C4-2B (cell line): ENCODE measurements around the gene ELN.
A peak's percentile ranks its signal among the peaks of the same experiment; 100 is the strongest.

Source experiments
- H3K27ac ChIP-seq: fragments of 450-650 bp; 2 replicates; pipeline ENCODE4 v1.5.1; 2017
- ZFX ChIP-seq: fragments of 450-650 bp; IDR thresholded peaks from 2 replicates; pipeline ENCODE4 v1.6.1; 2017
- TF ChIP-seq, protein P1 (sequence below): fragments of 450-650 bp; conservative IDR thresholded peaks from 2 replicates; pipeline ENCODE4 v1.5.1; 2017; ENCODE audit warnings: mild to moderate bottlenecking

ELN gene

GRCh38 chr7:74092964-74093471, 65.0 kb downstream of the ELN start:
- H3K27ac ChIP-seq = no peak overlapping the region
- no peak for TF ChIP-seq ZFX
- TF ChIP-seq, protein P1, sequence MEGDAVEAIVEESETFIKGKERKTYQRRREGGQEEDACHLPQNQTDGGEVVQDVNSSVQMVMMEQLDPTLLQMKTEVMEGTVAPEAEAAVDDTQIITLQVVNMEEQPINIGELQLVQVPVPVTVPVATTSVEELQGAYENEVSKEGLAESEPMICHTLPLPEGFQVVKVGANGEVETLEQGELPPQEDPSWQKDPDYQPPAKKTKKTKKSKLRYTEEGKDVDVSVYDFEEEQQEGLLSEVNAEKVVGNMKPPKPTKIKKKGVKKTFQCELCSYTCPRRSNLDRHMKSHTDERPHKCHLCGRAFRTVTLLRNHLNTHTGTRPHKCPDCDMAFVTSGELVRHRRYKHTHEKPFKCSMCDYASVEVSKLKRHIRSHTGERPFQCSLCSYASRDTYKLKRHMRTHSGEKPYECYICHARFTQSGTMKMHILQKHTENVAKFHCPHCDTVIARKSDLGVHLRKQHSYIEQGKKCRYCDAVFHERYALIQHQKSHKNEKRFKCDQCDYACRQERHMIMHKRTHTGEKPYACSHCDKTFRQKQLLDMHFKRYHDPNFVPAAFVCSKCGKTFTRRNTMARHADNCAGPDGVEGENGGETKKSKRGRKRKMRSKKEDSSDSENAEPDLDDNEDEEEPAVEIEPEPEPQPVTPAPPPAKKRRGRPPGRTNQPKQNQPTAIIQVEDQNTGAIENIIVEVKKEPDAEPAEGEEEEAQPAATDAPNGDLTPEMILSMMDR = no peak

GRCh38 chr7:74093671-74094223, 65.8 kb downstream of the ELN start:
- no peak overlapping the region for H3K27ac ChIP-seq

GRCh38 chr7:74094224-74095101, 66.5 kb downstream of the ELN start:
- H3K27ac ChIP-seq = no peak overlapping the region

More at GRCh38 chr7:74093671-74094223, 65.8 kb downstream of the ELN start:
- TF ChIP-seq ZFX = no peak
- TF ChIP-seq, protein P1 = no peak

GRCh38 chr7:74095135-74095534, 67.2 kb downstream of the ELN start:
- TF ChIP-seq, protein P1 = no peak
- no peak for TF ChIP-seq ZFX
- no peak overlapping the region for H3K27ac ChIP-seq

More at GRCh38 chr7:74094224-74095101, 66.5 kb downstream of the ELN start:
- TF ChIP-seq, protein P1 = no peak

DNA sequence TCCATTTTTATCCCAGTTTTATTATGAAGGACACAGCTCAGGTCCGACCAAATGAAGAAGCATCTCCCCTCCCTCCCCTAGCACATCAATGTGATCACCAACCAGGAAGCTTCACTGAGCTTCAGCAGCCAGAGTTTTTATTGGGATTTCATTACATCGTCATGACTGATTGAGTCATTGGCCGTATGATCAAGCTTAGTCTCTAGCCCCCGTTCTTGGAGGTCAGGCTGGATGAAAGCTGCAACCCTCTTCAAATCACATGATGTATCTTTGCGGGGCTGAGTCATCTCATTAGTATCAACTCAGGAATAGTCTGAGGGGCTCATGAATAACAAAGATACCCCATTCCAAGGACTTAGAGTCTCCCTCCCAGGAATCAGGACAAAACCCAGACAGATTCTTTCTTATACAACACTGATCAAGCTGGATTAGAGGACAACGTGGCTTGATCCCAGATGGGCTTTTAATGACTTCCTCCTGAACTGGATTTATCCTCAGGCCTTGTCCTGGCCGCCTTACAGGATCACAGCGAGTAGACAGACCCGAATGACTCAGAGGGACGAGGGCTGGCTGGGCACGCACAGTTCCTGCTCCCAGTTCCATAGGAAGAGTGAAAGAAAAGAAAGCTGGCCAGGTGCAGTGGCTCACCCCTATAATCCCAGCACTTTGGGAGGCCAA, 70.1 kb downstream of the ELN start:
- H3K27ac ChIP-seq = peak overlapping the region; percentile 12; the same call in 1 of the 2 replicates
- TF ChIP-seq, protein P1 = no peak

DNA sequence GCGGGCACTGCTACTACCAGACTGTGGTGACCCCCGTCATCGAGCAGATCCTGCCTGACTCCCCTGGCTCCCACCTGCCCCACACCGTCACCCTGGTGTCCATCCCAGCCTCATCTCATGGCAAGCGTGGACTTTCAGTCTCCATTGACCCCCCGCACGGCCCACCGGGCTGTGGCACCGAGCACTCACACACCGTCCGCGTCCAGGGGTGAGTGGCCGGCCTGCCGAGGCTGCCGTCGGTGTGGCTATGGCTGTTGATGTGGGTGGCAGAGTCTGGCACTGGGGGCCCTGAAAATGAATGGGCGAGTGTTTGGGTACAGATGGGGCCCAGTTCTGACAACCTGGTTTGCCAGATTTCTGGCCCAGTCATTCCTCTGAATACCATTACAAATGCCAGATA, 71.1 kb downstream of the ELN start:
- H3K27ac ChIP-seq = no peak overlapping the region
- no peak for TF ChIP-seq ZFX
- TF ChIP-seq, protein P1 = no peak
